Small intestine (tissue), 7 donors: ENCODE data around the gene ACVR2B. TPM values are rescaled to one million over a fixed set of nuclear protein-coding genes. Genes with fewer than 3 reads are reported as not detected.

Experiments used
- DNase-seq, 2 donors: peaks; one replicate each; pipeline versions ENCODE4 v3.0.0 to v3.0.0-alpha.2; 2013
- FAIRE-seq: peaks from 2 replicates; lab custom pipeline; 2012; peaks lifted over from hg19 to GRCh38; lab: Jason Lieb, UNC
- H3K27ac ChIP-seq, 3 donors: one replicate each; pipeline ENCODE4 v1.5.1; 2013; ENCODE audit warnings: low read length in 2 of 3, mild to moderate bottlenecking in 2 of 3, control low read depth in 1 of 3, inconsistent platforms in 1 of 3, low read depth in 1 of 3, moderate library complexity in 1 of 3
- H3K27me3 ChIP-seq, 3 donors: one replicate each; pipeline ENCODE4 v1.6.1; 2013; ENCODE audit warnings: low read length in 3 of 3, inconsistent platforms in 1 of 3; ENCODE audit not compliant: control insufficient read depth in 3 of 3, insufficient read depth in 3 of 3
- H3K36me3 ChIP-seq, 3 donors: one replicate each; pipeline ENCODE4 v1.6.1; 2013; ENCODE audit warnings: low read length in 3 of 3, inconsistent platforms in 1 of 3, low read depth in 1 of 3, mild to moderate bottlenecking in 1 of 3, moderate library complexity in 1 of 3; ENCODE audit not compliant: control insufficient read depth in 3 of 3, insufficient read depth in 2 of 3
- H3K4me1 ChIP-seq, 3 donors: one replicate each; pipeline ENCODE4 v1.6.1; 2013; ENCODE audit warnings: low read length in 2 of 3, inconsistent platforms in 1 of 3, low read depth in 1 of 3, mild to moderate bottlenecking in 1 of 3, moderate library complexity in 1 of 3; ENCODE audit not compliant: control insufficient read depth in 3 of 3, insufficient read depth in 2 of 3
- H3K4me3 ChIP-seq, 3 donors: one replicate each; pipeline ENCODE4 v1.5.1; 2013; ENCODE audit warnings: low read length in 3 of 3, control low read depth in 1 of 3, inconsistent platforms in 1 of 3, low read depth in 1 of 3, mild to moderate bottlenecking in 1 of 3, moderate library complexity in 1 of 3
- H3K9me3 ChIP-seq, 2 donors: one replicate each; pipeline ENCODE4 v1.6.1; 2013; ENCODE audit warnings: low read depth in 1 of 2, low read length in 1 of 2; ENCODE audit not compliant: control insufficient read depth in 2 of 2, insufficient read depth in 1 of 2
- WGBS, 3 donors: extraction: QIAGEN DNeasy Blood & Tissue Kit; methylation state at CpG; one replicate each; pipeline ENCODE4 v1.1.7; 2013; 5-methylcytosine and 5-hydroxymethylcytosine counted together
- polyA plus RNA-seq, 4 donors: library from polyadenylated mRNA; stranded (reverse) in 3 of 4; unstranded in 1 of 4; fragments of 200-250 nt in 3 of 4; fragments of 120-200 nt in 1 of 4; gene quantifications; one replicate each; pipeline versions ENCODE4 v1.2.1 to v1.2.3, GENCODE V29; 2013
- donor health status: healthy with polysubstance abuse.
- donor health status: control.
- donor health status: control.
- donor health status: Bipolar disorder and iron deficiency.
- donor health status: healthy.

The ACVR2B gene
- polyA plus RNA-seq, 4 donors = 0.22 to 8.3 (median 1.1) TPM

GRCh38 chr3:38534180-38534579 is 80.5 kb downstream of the ACVR2B start:
- Histone ChIP-seq H3K4me1 (no peaks in the 10 kb centered on the region), H3K36me3 (no peaks in the 10 kb centered on the region), H3K27ac (no peak overlapping the region), H3K27me3 (no peaks in the 10 kb centered on the region), H3K9me3 (peaks cover 0 to 6% of the 10 kb centered on the region in 2 donors), H3K4me3 (no peak overlapping the region)
- DNase-seq = no peak
- no peak for FAIRE-seq
- 97 to 100% (median 97%) methylated on average over 2 of the region's 2 CpGs for WGBS, 3 donors

GRCh38 chr3:38534604-38535003 is 80.9 kb downstream of the ACVR2B start:
- Histone ChIP-seq H3K9me3 (peaks cover 0 to 6% of the 10 kb centered on the region in 2 donors), H3K36me3 (no peaks in the 10 kb centered on the region), H3K4me3 (no peak overlapping the region), H3K27ac (no peak overlapping the region), H3K4me1 (no peaks in the 10 kb centered on the region), H3K27me3 (no peaks in the 10 kb centered on the region)
- FAIRE-seq (no peak), DNase-seq (no peak)
- WGBS, 3 donors = 97% methylated on average over 7 of the region's 7 CpGs

- Histone ChIP-seq H3K36me3 (no peaks in the 10 kb centered on the region), H3K4me1 (no peaks in the 10 kb centered on the region), H3K27ac (no peak overlapping the region), H3K4me3 (no peak overlapping the region), H3K9me3 (peaks cover 0 to 6% of the 10 kb centered on the region in 2 donors), H3K27me3 (no peaks in the 10 kb centered on the region)
- 79 to 93% (median 84%) methylated on average over 3 of the region's 3 CpGs for WGBS, 3 donors
- DNase-seq (no peak), FAIRE-seq (no peak)
Measured at GRCh38 chr3:38536671-38537070, 83.0 kb downstream of the ACVR2B start.

GRCh38 chr3:38538773-38539353 is 85.2 kb downstream of the ACVR2B start:
- H3K27ac ChIP-seq = no peak overlapping the region
- no peaks in the 10 kb centered on the region for H3K27me3 ChIP-seq
- 69 to 79% (median 70%) methylated on average over 8 of the region's 8 CpGs for WGBS, 3 donors
- H3K36me3 ChIP-seq = no peaks in the 10 kb centered on the region
- H3K4me3 ChIP-seq = no peak overlapping the region
- H3K4me1 ChIP-seq = no peaks in the 10 kb centered on the region
- FAIRE-seq (no peak), DNase-seq (no peak)
- H3K9me3 ChIP-seq = peaks cover 0 to 6% of the 10 kb centered on the region in 2 donors

- no peaks in the 10 kb centered on the region for H3K4me1 ChIP-seq
- no peaks in the 10 kb centered on the region for H3K9me3 ChIP-seq
- no peak overlapping the region for H3K27ac ChIP-seq
- DNase-seq (no peak), FAIRE-seq (no peak)
- 73 to 84% (median 80%) methylated on average over 9 of the region's 9 CpGs for WGBS, 3 donors
- no peak overlapping the region for H3K4me3 ChIP-seq
- no peaks in the 10 kb centered on the region for H3K27me3 ChIP-seq
- H3K36me3 ChIP-seq = no peaks in the 10 kb centered on the region
Measured at GRCh38 chr3:38541806-38542205, 88.1 kb downstream of the ACVR2B start.

Other genes with a start within 250 kb of the ACVR2B start
- gene SLC22A13, start 188.1 kb upstream of the ACVR2B start, polyA plus RNA-seq = under 1 TPM in 2 of 4 donors, not detected in 2; 0.15 to 0.18 TPM
- under 1 TPM in 3 of 4 donors, not detected in 1; 0.04 to 0.27 (median 0.09) TPM for gene SLC22A14, start 171.6 kb upstream of the ACVR2B start, polyA plus RNA-seq
- gene XYLB, start 107.1 kb upstream of the ACVR2B start, polyA plus RNA-seq = 10 to 100 TPM in 1 of 4 donors, 1 to 10 TPM in 3; 4.3 to 33.0 (median 5.9) TPM
- gene EXOG, start 42.5 kb downstream of the ACVR2B start, polyA plus RNA-seq = 1 to 10 TPM; 1.3 to 9.3 (median 3.7) TPM
- gene SCN5A, start 195.8 kb downstream of the ACVR2B start, polyA plus RNA-seq = under 1 TPM in 3 of 4 donors, not detected in 1; 0.27 to 0.75 (median 0.68) TPM